Endodermal cell (in vitro differentiated cells): ENCODE measurements around the gene TLE4. TPM values are rescaled to one million over a fixed set of nuclear protein-coding genes. Genes with fewer than 3 reads are reported as not detected.
A peak's percentile ranks its signal among the peaks of the same experiment; 100 is the strongest.

Source experiments
- DNase-seq: peaks from one replicate; pipeline ENCODE4 v3.0.0-alpha.2; 2017
- H3K27ac ChIP-seq: 2 replicates; pipeline ENCODE4 v1.5.1; 2013; ENCODE audit warnings: mild to moderate bottlenecking, low read depth, low read length, moderate library complexity
- H3K27me3 ChIP-seq: 2 replicates; pipeline ENCODE4 v1.6.1; 2013; ENCODE audit warnings: mild to moderate bottlenecking, low read length, moderate library complexity; ENCODE audit not compliant: insufficient read depth, control insufficient read depth, poor library complexity, severe bottlenecking
- H3K36me3 ChIP-seq: 2 replicates; pipeline ENCODE4 v1.7.0; 2013; ENCODE audit warnings: mild to moderate bottlenecking, low read length, moderate library complexity; ENCODE audit not compliant: control insufficient read depth, insufficient read depth
- H3K4me1 ChIP-seq: one replicate; pipeline ENCODE4 v1.7.0; 2013; ENCODE audit warnings: low read length; ENCODE audit not compliant: control insufficient read depth, insufficient read depth
- H3K4me3 ChIP-seq: 2 replicates; pipeline ENCODE4 v1.5.1; 2013; ENCODE audit warnings: mild to moderate bottlenecking, low read length, moderate library complexity
- H3K9ac ChIP-seq: 2 replicates; pipeline ENCODE4 v1.6.1; 2013; ENCODE audit warnings: mild to moderate bottlenecking, low read length, moderate library complexity; ENCODE audit not compliant: poor library complexity, severe bottlenecking; ENCODE audit errors: extremely low read depth
- H3K9me3 ChIP-seq: 2 replicates; pipeline ENCODE4 v1.6.1; 2013; ENCODE audit warnings: mild to moderate bottlenecking, low read length, moderate library complexity; ENCODE audit not compliant: control insufficient read depth
- H3K27ac Mint-ChIP-seq: 2 replicates; pipeline ENCODE4 v1.8.0; 2020; ENCODE audit warnings: mixed read lengths
- H3K27me3 Mint-ChIP-seq: 2 replicates; pipeline ENCODE4 v1.8.0; 2021; ENCODE audit warnings: mild to moderate bottlenecking, mixed read lengths; ENCODE audit not compliant: insufficient read depth
- H3K36me3 Mint-ChIP-seq: 2 replicates; pipeline ENCODE4 v1.8.0; 2020; ENCODE audit warnings: low read depth, mixed read lengths
- H3K4me1 Mint-ChIP-seq: 2 replicates; pipeline ENCODE4 v1.8.0; 2020; ENCODE audit warnings: mixed read lengths
- H3K4me3 Mint-ChIP-seq: 2 replicates; pipeline ENCODE4 v1.8.0; 2020; ENCODE audit warnings: mild to moderate bottlenecking, moderate library complexity, mixed read lengths
- H3K9me3 Mint-ChIP-seq: 2 replicates; pipeline ENCODE4 v1.8.0; 2020; ENCODE audit warnings: mild to moderate bottlenecking, mixed read lengths
- WGBS, 2 experiments: methylation state at CpG; one replicate each; pipeline versions ENCODE4 v1.1.5 to v1.1.7; 2013; ENCODE audit warnings: missing lambda C conversion rate in 2 of 2, mixed read lengths in 1 of 2; ENCODE audit not compliant: insufficient coverage in 1 of 2, insufficient read length in 1 of 2; 5-methylcytosine and 5-hydroxymethylcytosine counted together
- total RNA-seq, 2 donors: library from RNA; stranded (reverse); fragmentation: NEBNext Ultra II Directional in 1 of 2; extraction: Animal tissue kit (Norgen Biotek cat#: 25700) in 1 of 2; gene quantifications; 2 replicates in 1 of 2; 3 replicates in 1 of 2; pipeline ENCODE4 v1.2.1, GENCODE V29; 2021
- TF ChIP-seq, protein P1 (sequence below): fragments of 200-600 bp; sonication (generic); conservative IDR thresholded peaks from 2 replicates; pipeline ENCODE4 v1.5.0; 2021; ENCODE audit warnings: antibody characterized with exemption, mild to moderate bottlenecking

Gene TLE4
- total RNA-seq, 2 donors from 2014 or later, result 16.7 to 25.5 TPM

DNA sequence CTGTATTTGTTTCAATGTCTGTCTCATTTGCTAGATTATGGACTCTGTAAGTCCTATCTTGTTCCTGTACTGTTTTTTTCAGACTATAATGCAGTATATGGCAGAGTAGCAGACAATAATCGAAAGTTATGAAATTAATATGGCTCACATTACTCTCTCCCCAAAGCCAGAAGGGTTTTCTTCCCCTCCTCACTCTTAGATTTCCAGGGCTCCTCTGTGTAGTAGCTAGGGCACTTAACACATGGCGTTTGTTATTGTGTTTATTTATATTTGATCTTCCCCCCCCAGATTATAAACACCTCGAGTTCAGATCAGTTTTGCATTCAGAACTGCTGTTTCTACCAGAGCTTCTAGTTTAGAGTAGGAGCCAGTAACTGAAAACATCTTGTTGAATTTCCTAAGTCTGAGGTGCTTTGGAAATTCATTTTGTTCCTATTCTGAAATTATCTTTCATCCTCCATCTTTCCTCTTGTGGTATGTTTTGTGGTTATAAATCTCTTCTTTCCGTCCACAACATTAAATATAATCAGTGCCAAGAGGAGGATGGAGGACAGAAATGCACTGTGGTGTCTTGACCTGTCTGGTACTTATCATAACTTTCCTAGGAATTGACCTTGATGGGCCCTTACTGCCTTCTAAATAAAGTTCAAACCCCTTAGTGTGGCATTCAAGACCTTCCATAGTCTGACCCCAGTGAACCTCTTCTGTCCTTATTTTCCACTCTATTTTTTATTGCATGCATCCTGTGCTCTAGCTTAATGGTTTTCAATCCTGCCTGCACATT, 27.0 kb downstream of the TLE4 start:
- Mint-ChIP-seq H3K9me3 (peaks cover 3% of the 10 kb centered on the region), H3K27me3 (no peaks in the 10 kb centered on the region), H3K27ac (no peak overlapping the region), H3K4me1 (no peaks in the 10 kb centered on the region), H3K4me3 (no peak overlapping the region), H3K36me3 (peaks cover 18% of the 10 kb centered on the region)
- H3K27ac ChIP-seq, result no peak overlapping the region
- H3K4me3 ChIP-seq, result no peak overlapping the region
- H3K9ac ChIP-seq, result no peak overlapping the region
- DNase-seq, result no peak
- no peaks in the 10 kb centered on the region for H3K4me1 ChIP-seq
- H3K36me3 ChIP-seq, result peaks cover 3% of the 10 kb centered on the region
- TF ChIP-seq, protein P1, sequence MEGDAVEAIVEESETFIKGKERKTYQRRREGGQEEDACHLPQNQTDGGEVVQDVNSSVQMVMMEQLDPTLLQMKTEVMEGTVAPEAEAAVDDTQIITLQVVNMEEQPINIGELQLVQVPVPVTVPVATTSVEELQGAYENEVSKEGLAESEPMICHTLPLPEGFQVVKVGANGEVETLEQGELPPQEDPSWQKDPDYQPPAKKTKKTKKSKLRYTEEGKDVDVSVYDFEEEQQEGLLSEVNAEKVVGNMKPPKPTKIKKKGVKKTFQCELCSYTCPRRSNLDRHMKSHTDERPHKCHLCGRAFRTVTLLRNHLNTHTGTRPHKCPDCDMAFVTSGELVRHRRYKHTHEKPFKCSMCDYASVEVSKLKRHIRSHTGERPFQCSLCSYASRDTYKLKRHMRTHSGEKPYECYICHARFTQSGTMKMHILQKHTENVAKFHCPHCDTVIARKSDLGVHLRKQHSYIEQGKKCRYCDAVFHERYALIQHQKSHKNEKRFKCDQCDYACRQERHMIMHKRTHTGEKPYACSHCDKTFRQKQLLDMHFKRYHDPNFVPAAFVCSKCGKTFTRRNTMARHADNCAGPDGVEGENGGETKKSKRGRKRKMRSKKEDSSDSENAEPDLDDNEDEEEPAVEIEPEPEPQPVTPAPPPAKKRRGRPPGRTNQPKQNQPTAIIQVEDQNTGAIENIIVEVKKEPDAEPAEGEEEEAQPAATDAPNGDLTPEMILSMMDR, result no peak
- WGBS, 2 experiments, result 79% methylated on average over 2 of the region's 4 CpGs; no CpG with 5 or more reads in 1 of the 2 experiments
- no peaks in the 10 kb centered on the region for H3K27me3 ChIP-seq
- peaks cover 20% of the 10 kb centered on the region for H3K9me3 ChIP-seq

DNA sequence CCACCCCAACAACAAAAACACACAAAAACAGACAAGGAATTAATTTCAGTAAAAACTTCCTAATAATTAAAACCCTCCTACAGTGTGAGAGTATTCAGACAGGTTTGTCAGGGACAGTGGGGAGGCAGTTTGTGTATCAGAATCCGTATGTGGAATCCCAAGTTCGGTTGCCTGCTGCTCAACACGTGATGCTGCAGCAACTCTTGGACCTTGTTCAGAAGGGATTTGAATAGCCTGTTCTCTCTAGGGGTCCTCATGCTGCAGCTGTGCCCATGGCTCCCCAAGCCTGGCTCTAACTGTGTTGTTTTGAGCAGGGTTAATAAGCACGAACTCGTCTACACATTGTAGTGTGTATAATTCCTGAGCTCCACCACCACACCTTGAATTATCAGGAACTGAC, 28.7 kb downstream of the TLE4 start:
- no peak overlapping the region for H3K4me3 Mint-ChIP-seq
- H3K4me3 ChIP-seq, result no peak overlapping the region
- H3K9me3 ChIP-seq, result peaks cover 20% of the 10 kb centered on the region
- TF ChIP-seq, protein P1, result no peak
- 83 to 94% methylated on average over 4 to 5 of the region's 5 CpGs for WGBS, 2 experiments
- H3K9me3 Mint-ChIP-seq, result peaks cover 3% of the 10 kb centered on the region
- H3K36me3 Mint-ChIP-seq, result peaks cover 18% of the 10 kb centered on the region
- no peaks in the 10 kb centered on the region for H3K27me3 ChIP-seq
- H3K4me1 Mint-ChIP-seq, result no peaks in the 10 kb centered on the region
- peaks cover 3% of the 10 kb centered on the region for H3K36me3 ChIP-seq
- H3K9ac ChIP-seq, result no peak overlapping the region
- no peaks in the 10 kb centered on the region for H3K27me3 Mint-ChIP-seq
- H3K4me1 ChIP-seq, result no peaks in the 10 kb centered on the region
- no peak for DNase-seq
- no peak overlapping the region for H3K27ac Mint-ChIP-seq
- no peak overlapping the region for H3K27ac ChIP-seq

DNA sequence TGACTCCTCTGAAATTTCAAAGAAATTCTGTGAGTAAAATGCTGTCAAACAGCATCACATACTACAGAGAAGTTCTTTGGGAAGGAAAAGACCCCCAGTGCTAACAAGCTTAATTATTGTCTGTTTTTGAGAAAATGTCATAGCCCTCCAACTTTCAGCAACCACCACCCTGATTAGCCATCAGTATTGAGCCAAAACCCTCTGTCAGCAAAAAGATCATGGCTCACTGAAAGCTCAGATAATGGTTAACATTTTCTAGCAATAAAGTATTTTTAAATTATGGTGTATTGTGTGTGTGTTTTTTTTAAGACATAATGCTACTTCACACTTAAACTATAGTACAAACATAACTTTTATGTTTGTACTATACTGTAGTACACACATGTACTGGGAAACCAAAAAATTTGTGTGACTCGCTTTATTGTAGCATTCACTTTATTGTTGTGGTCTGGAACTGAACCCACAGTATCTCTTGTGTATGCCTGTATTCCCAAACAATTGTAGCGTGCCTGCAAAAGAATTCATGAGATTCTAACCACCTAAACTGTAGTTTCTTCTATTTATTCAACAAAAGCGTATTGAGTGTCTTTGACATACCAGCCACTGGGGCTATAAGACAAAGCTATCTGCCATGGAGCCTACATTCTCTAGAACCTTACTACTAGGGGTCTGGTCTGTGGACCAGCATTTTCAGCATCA, 31.6 kb downstream of the TLE4 start:
- Histone ChIP-seq H3K4me3 (no peak overlapping the region), H3K27me3 (no peaks in the 10 kb centered on the region), H3K27ac (no peak overlapping the region), H3K4me1 (no peaks in the 10 kb centered on the region), H3K36me3 (peaks cover 3% of the 10 kb centered on the region), H3K9ac (no peak overlapping the region), H3K9me3 (peaks cover 25% of the 10 kb centered on the region)
- DNase-seq, result no peak
- no peak overlapping the region for H3K4me3 Mint-ChIP-seq
- WGBS, 2 experiments, result 92 to 100% methylated on average over 2 to 3 of the region's 3 CpGs
- peaks cover 14% of the 10 kb centered on the region for H3K9me3 Mint-ChIP-seq
- H3K36me3 Mint-ChIP-seq, result peaks cover 28% of the 10 kb centered on the region
- TF ChIP-seq, protein P1, result peak; percentile 42
- no peaks in the 10 kb centered on the region for H3K4me1 Mint-ChIP-seq
- no peak overlapping the region for H3K27ac Mint-ChIP-seq
- H3K27me3 Mint-ChIP-seq, result no peaks in the 10 kb centered on the region
